Ishikawa (cell line): ENCODE data around the gene REXO5.

Source experiments
- CEBPB ChIP-seq: IDR thresholded peaks from 2 replicates; pipeline ENCODE4 v1.6.1; 2012
- CREB1 ChIP-seq: IDR thresholded peaks from 2 replicates; pipeline ENCODE4 v1.6.1; 2012; ENCODE audit warnings: low read depth
- EGR1 ChIP-seq: IDR thresholded peaks from 2 replicates; pipeline ENCODE4 v1.6.1; 2012
- EP300 ChIP-seq: IDR thresholded peaks from 2 replicates; pipeline ENCODE4 v1.6.1; 2012; ENCODE audit warnings: borderline replicate concordance
- FOXM1 ChIP-seq: IDR thresholded peaks from 2 replicates; pipeline ENCODE4 v1.6.1; 2012; ENCODE audit warnings: low read depth, borderline replicate concordance
- MAX ChIP-seq: IDR thresholded peaks from 2 replicates; pipeline ENCODE4 v1.6.1; 2012
- NFIC ChIP-seq: IDR thresholded peaks from 2 replicates; pipeline ENCODE4 v1.6.1; 2012
- RAD21 ChIP-seq: IDR thresholded peaks from 2 replicates; pipeline ENCODE4 v1.6.1; 2012; ENCODE audit warnings: low read depth
- REST ChIP-seq: IDR thresholded peaks from 2 replicates; pipeline ENCODE4 v1.6.1; 2012; ENCODE audit warnings: low read depth, mild to moderate bottlenecking
- TAF1 ChIP-seq: IDR thresholded peaks from 2 replicates; pipeline ENCODE4 v1.6.1; 2012; ENCODE audit warnings: low read depth, mild to moderate bottlenecking
- TCF12 ChIP-seq: IDR thresholded peaks from 2 replicates; pipeline ENCODE4 v1.6.1; 2012; ENCODE audit warnings: low read depth
- TEAD4 ChIP-seq: IDR thresholded peaks from 2 replicates; pipeline ENCODE4 v1.6.1; 2012
- USF1 ChIP-seq: IDR thresholded peaks from 2 replicates; pipeline ENCODE4 v1.6.1; 2012
- YY1 ChIP-seq: IDR thresholded peaks from 2 replicates; pipeline ENCODE4 v1.6.1; 2012; ENCODE audit warnings: low read depth
- ZBTB7A ChIP-seq: IDR thresholded peaks from 2 replicates; pipeline ENCODE4 v1.6.1; 2012; ENCODE audit warnings: low read depth

The REXO5 gene

GRCh38 chr16:20821682-20822081 is 15.4 kb downstream of the REXO5 start:
- TF ChIP-seq MAX = no peak
- TF ChIP-seq TCF12 = no peak
- no peak for TF ChIP-seq FOXM1
- TF ChIP-seq USF1 = no peak
- no peak for TF ChIP-seq EP300
- no peak for TF ChIP-seq TEAD4
- no peak for TF ChIP-seq REST
- TF ChIP-seq CEBPB = no peak
- TF ChIP-seq CREB1 = no peak
- no peak for TF ChIP-seq TAF1
- TF ChIP-seq YY1 = no peak
- no peak for TF ChIP-seq EGR1
- TF ChIP-seq NFIC = no peak
- no peak for TF ChIP-seq ZBTB7A
- TF ChIP-seq RAD21 = no peak

- TF ChIP-seq EGR1 = no peak
- TF ChIP-seq EP300 = no peak
- no peak for TF ChIP-seq TAF1
- TF ChIP-seq FOXM1 = no peak
- no peak for TF ChIP-seq USF1
- no peak for TF ChIP-seq YY1
- no peak for TF ChIP-seq ZBTB7A
- TF ChIP-seq REST = no peak
Measured at GRCh38 chr16:20822521-20823325, 16.4 kb downstream of the REXO5 start.

GRCh38 chr16:20826039-20826566 is 19.8 kb downstream of the REXO5 start:
- no peak for TF ChIP-seq EP300
- TF ChIP-seq USF1 = no peak
- TF ChIP-seq CREB1 = no peak
- no peak for TF ChIP-seq MAX

- TF ChIP-seq REST (no peak), TAF1 (no peak), FOXM1 (no peak), EGR1 (no peak), USF1 (no peak), TEAD4 (no peak), YY1 (no peak), NFIC (no peak), MAX (no peak), CREB1 (no peak), RAD21 (no peak), ZBTB7A (no peak), TCF12 (no peak)
Measured at GRCh38 chr16:20829536-20829935, 23.2 kb downstream of the REXO5 start.
